K562 (cell line): ENCODE results near the gene EFNA1. TPM values are rescaled to one million over a fixed set of nuclear protein-coding genes. Genes with fewer than 3 reads are reported as not detected.
A peak's percentile ranks its signal among the peaks of the same experiment; 100 is the strongest.

Experiments used
- ATAC-seq: fragments of 200-7000 bp; cut with Tn5 transposase; 3 replicates; pipeline ENCODE4 v1.9.1; 2020; ENCODE audit warnings: moderate library complexity
- BruUV-seq: library from RNA; stranded (reverse); fragments of 400-500 nt; replicated peaks from 2 replicates; lab custom pipeline; 2021; lab: Mats Ljungman, UMichigan
- CTCF ChIA-PET: fragments of 300-600 bp; formaldehyde crosslinking; extraction: SDS; loops from one replicate; lab custom pipeline; 2021; ENCODE audit warnings: low intra/inter-chr PET ratio; lab: Yijun Ruan, JAX
- POLR2A ChIA-PET: fragments of 300-600, 350-650 bp; sonication (Branson Sonifier 250); formaldehyde crosslinking; extraction: SDS; loops from one replicate; lab custom pipeline; 2021; ENCODE audit warnings: antibody characterized with exemption, inconsistent platforms; lab: Yijun Ruan, JAX
- DNase-seq, 4 experiments: peaks; one replicate each; pipeline versions ENCODE4 v3.0.0 to v3.0.0-alpha.2; 2011 to 2018; ENCODE audit warnings: low spot score in 3 of 4, mixed read lengths in 3 of 4; ENCODE audit errors: extremely low read depth in 1 of 4
- FAIRE-seq: peaks from 2 replicates; lab custom pipeline; 2011; peaks lifted over from hg19 to GRCh38; lab: Jason Lieb, UNC
- H2AFZ ChIP-seq: 2 replicates; pipeline ENCODE4 v1.6.0; 2011; ENCODE audit warnings: low read depth, low read length, control low read depth, inconsistent platforms
- H3K27ac ChIP-seq: fragments of 200-600 bp; 3 replicates; pipeline ENCODE4 v1.8.0; 2011; ENCODE audit warnings: low read depth, mild to moderate bottlenecking, control low read depth, inconsistent platforms, low read length, moderate library complexity, mixed read lengths; ENCODE audit errors: extremely low read depth
- H3K27me3 ChIP-seq, 2 experiments: fragments of 300-600 bp in 1 of 2; 2 replicates in 1 of 2; 3 replicates in 1 of 2; pipeline versions ENCODE4 v1.6.0 to v1.8.0; 2011; ENCODE audit warnings: inconsistent platforms in 2 of 2, low read length in 2 of 2, mild to moderate bottlenecking in 1 of 2, mixed read lengths in 1 of 2, moderate library complexity in 1 of 2; ENCODE audit not compliant: control insufficient read depth in 2 of 2, insufficient read depth in 2 of 2
- H3K36me3 ChIP-seq: fragments of 300-600 bp; 3 replicates; pipeline ENCODE4 v1.8.0; 2011; ENCODE audit warnings: mild to moderate bottlenecking, low read length, inconsistent platforms; ENCODE audit not compliant: control insufficient read depth, insufficient read depth
- H3K4me1 ChIP-seq, 2 experiments: fragments of 200-600 bp in 1 of 2; replicated peaks in 1 of 2; 2 replicates in 1 of 2; 3 replicates in 1 of 2; pipeline versions ENCODE4 v1.5.1 to v1.8.0; 2011; ENCODE audit warnings: inconsistent platforms in 2 of 2, low read length in 2 of 2, mild to moderate bottlenecking in 1 of 2, mixed read lengths in 1 of 2, moderate library complexity in 1 of 2; ENCODE audit not compliant: control insufficient read depth in 2 of 2, insufficient read depth in 2 of 2
- H3K4me2 ChIP-seq: 2 replicates; pipeline ENCODE4 v1.6.1; 2011; ENCODE audit warnings: low read length, control low read depth, inconsistent platforms, mixed read lengths; ENCODE audit not compliant: insufficient read depth
- H3K4me3 ChIP-seq: fragments of 200-600 bp; sonication (generic), shearing (Covaris generic); 2 replicates; pipeline ENCODE4 v1.5.1; 2016; ENCODE audit warnings: control low read depth, inconsistent platforms
- H3K79me2 ChIP-seq: fragments of 200-600 bp; 3 replicates; pipeline ENCODE4 v1.8.0; 2011; ENCODE audit warnings: low read length, inconsistent platforms; ENCODE audit not compliant: control insufficient read depth, insufficient read depth
- H3K9ac ChIP-seq, 2 experiments: 2 replicates each; pipeline versions ENCODE4 v1.6.0 to v1.6.1; 2011; ENCODE audit warnings: low read depth in 2 of 2, low read length in 2 of 2, control low read depth in 1 of 2, inconsistent platforms in 1 of 2, mild to moderate bottlenecking in 1 of 2, mixed read lengths in 1 of 2; ENCODE audit not compliant: insufficient read depth in 1 of 2
- H3K9me1 ChIP-seq: one replicate; pipeline ENCODE4 v1.6.0; 2011; ENCODE audit warnings: inconsistent platforms, mild to moderate bottlenecking, low read length, moderate library complexity; ENCODE audit not compliant: control insufficient read depth, insufficient read depth
- H3K9me3 ChIP-seq: replicated peaks from 2 replicates; pipeline ENCODE4 v1.5.1; 2011; ENCODE audit warnings: low read depth, low read length, inconsistent platforms; ENCODE audit not compliant: control insufficient read depth, insufficient read depth
- H4K20me1 ChIP-seq: replicated peaks from 2 replicates; pipeline ENCODE4 v1.6.1; 2011; ENCODE audit warnings: low read length, inconsistent platforms, mixed read lengths; ENCODE audit not compliant: control insufficient read depth, insufficient read depth
- ARNT ChIP-seq, 2 experiments: fragments of 450-650 bp; IDR thresholded peaks; 2 replicates each; pipeline ENCODE4 v1.6.1; 2016; ENCODE audit warnings: mild to moderate bottlenecking in 1 of 2
- CBFA2T2 ChIP-seq: fragments of 450-650 bp; conservative IDR thresholded peaks from 2 replicates; pipeline ENCODE4 v1.6.1; 2017; ENCODE audit warnings: mild to moderate bottlenecking
- CEBPB ChIP-seq: fragments of 450-650 bp; IDR thresholded peaks from 2 replicates; pipeline ENCODE4 v1.6.1; 2016; ENCODE audit warnings: missing genetic modification characterization, missing compliant biosample characterization
- ETV6 ChIP-seq, 3 experiments: fragments of 150-350 bp in 1 of 3; sonication (generic) in 1 of 3; formaldehyde crosslinking in 1 of 3; IDR thresholded peaks; 2 replicates each; pipeline versions ENCODE4 v1.6.1 to v1.8.0; 2014 to 2022; ENCODE audit warnings: borderline replicate concordance in 2 of 3, low read depth in 2 of 3, antibody characterized with exemption in 1 of 3, low read length in 1 of 3, mild to moderate bottlenecking in 1 of 3, missing genetic modification reagents in 1 of 3
- GATAD2A ChIP-seq: fragments of 450-650 bp; IDR thresholded peaks from 2 replicates; pipeline ENCODE4 v1.6.1; 2017
- POLR2G ChIP-seq: fragments of 200-400 bp; formaldehyde crosslinking; IDR thresholded peaks from 2 replicates; pipeline ENCODE4 v1.6.1; 2017; ENCODE audit warnings: low read depth, mild to moderate bottlenecking, antibody characterized with exemption, low read length, moderate library complexity
- SMARCC2 ChIP-seq: fragments of 450-650 bp; IDR thresholded peaks from 2 replicates; pipeline ENCODE4 v1.6.1; 2017; ENCODE audit warnings: antibody characterized with exemption, moderate library complexity, mild to moderate bottlenecking, low read depth
- TRIM28 ChIP-seq: fragments of 450-650 bp; IDR thresholded peaks from 2 replicates; pipeline ENCODE4 v1.6.1; 2017
- ZBTB17 ChIP-seq: fragments of 450-650 bp; formaldehyde crosslinking; IDR thresholded peaks from 2 replicates; pipeline ENCODE4 v1.4.0; 2020; ENCODE audit warnings: mild to moderate bottlenecking
- ZNF12 ChIP-seq: sonication (generic); formaldehyde crosslinking; IDR thresholded peaks from 2 replicates; pipeline ENCODE4 v1.4.0; 2020; ENCODE audit warnings: mild to moderate bottlenecking, missing genetic modification reagents
- ZNF146 ChIP-seq: IDR thresholded peaks from one replicate; pipeline ENCODE4 v1.6.1; 2018; ENCODE audit warnings: missing compliant biosample characterization; ENCODE audit not compliant: unreplicated experiment
- WGBS: fragments of 100-300 bp; shearing (Covaris generic); methylation state at CpG from one replicate; pipeline ENCODE4 v1.1.6; 2016; ENCODE audit warnings: low coverage, mixed read lengths; ENCODE audit not compliant: insufficient coverage; ENCODE audit errors: missing lambda C conversion rate; 5-methylcytosine and 5-hydroxymethylcytosine counted together
- in situ Hi-C: fragments of 300-500 bp; cut with MboI; formaldehyde crosslinking; loops from 4 replicates; pipeline ENCODE4 v1.15.0; 2018; ENCODE audit warnings: inconsistent platforms, mixed read lengths
- intact Hi-C: fragments of 100-400 bp; cut with micrococcal nuclease; formaldehyde crosslinking; loops from 2 replicates; pipeline ENCODE4 v1.14.2; 2022
- polyA plus RNA-seq, 8 experiments: library from polyadenylated mRNA; depleted of rRNA in 4 of 8; stranded (reverse) in 5 of 8; unstranded in 3 of 8; fragments of >200 nt; fragmentation: Nextera tagmentation in 2 of 8; fragmentation: Illumina TruSeq in 1 of 8; extraction: Ambion mirVana in 2 of 8; extraction: Trizol in 1 of 8; gene quantifications; 2 replicates each; pipeline versions ENCODE4 v1.2.1 to v1.2.3, GENCODE V29; 2011 to 2014; ENCODE audit warnings: inconsistent platforms in 1 of 8, missing spikeins in 1 of 8
- total RNA-seq, 7 experiments: library from RNA; depleted of rRNA in 6 of 7; stranded (reverse); fragments of >200 nt in 6 of 7; fragmentation: Illumina TruSeq in 2 of 7; extraction: Trizol in 2 of 7; gene quantifications; 2 replicates each; pipeline versions ENCODE4 v1.2.1 to v1.2.3, GENCODE V29; 2011 to 2021; ENCODE audit warnings: low replicate concordance in 1 of 7
- TF ChIP-seq, protein P1 (sequence below): conservative IDR thresholded peaks from 2 replicates; pipeline ENCODE4 v1.6.1; 2011; ENCODE audit warnings: low read depth, mild to moderate bottlenecking, low read length; ENCODE audit not compliant: control insufficient read depth
- TF ChIP-seq, protein P2 (sequence below): fragments of 250-450 bp; sonication (Bioruptor Pico); IDR thresholded peaks from 2 replicates; pipeline ENCODE4 v1.5.1; 2021; ENCODE audit warnings: mild to moderate bottlenecking

EFNA1 gene
- total and polyA plus RNA-seq, 9 of the 15 experiments (the other 6 are each of a cell fraction or from before 2014, with no cell fraction given) = 2.1 to 9.3 (median 3.0) TPM

- H3K27ac ChIP-seq = no peak overlapping the region
- POLR2A ChIA-PET = interaction anchor here (0.6 to 1.0 kb wide), 3 partner anchors 36 to 88 kb away, joined by 3 to 5 read pairs (median 5); no protein-coding TSS in a partner anchor
- no TSS peak for BruUV-seq
- DNase-seq (no peak), ATAC-seq (no peak), FAIRE-seq (no peak)
- H3K4me3 ChIP-seq = no peak overlapping the region
- CTCF ChIA-PET = interaction anchor here (2.8 to 4.4 kb wide), 2 partner anchors 71 to 75 kb away, joined by 59 read pairs; no protein-coding TSS in a partner anchor
- H4K20me1 ChIP-seq = no peaks in the 10 kb centered on the region
- no peaks in the 10 kb centered on the region for H3K9me1 ChIP-seq
- H3K27me3 ChIP-seq = no peaks in the 10 kb centered on the region
- intact Hi-C loops (loop anchor here (5.0 kb wide), 1 partner anchor 54 kb away; no protein-coding TSS in a partner anchor), in situ Hi-C loops (loop anchor here (5.0 kb wide), 1 partner anchor 74 kb away; no protein-coding TSS in a partner anchor)
- peaks cover 4 to 11% of the 10 kb centered on the region in 2 experiments; a peak in 4 of 5 replicates for H3K4me1 ChIP-seq
- no peak overlapping the region for H3K4me2 ChIP-seq
- H2AFZ ChIP-seq = no peak overlapping the region
- H3K79me2 ChIP-seq = no peaks in the 10 kb centered on the region
- WGBS = 58% methylated on average over 8 of the region's 8 CpGs
- no peak for TF ChIP-seq POLR2G
- no peak for TF ChIP-seq ZNF146 (CRISPR knock-in tag)
- no peak for TF ChIP-seq ZBTB17 (CRISPR knock-in tag)
- TF ChIP-seq TRIM28 = no peak
- no peak for TF ChIP-seq SMARCC2
- TF ChIP-seq ETV6 (IDR thresholded peaks at IDR 0.05; ENCODE audit: borderline replicate concordance in 1 of 2, low read depth in 2 of 2, low read length in 1 of 2) = no peak
- no peak for TF ChIP-seq ETV6 (CRISPR knock-in tag; IDR thresholded peaks at IDR 0.05; ENCODE audit: borderline replicate concordance)
- no peak for TF ChIP-seq ARNT (IDR thresholded peaks at IDR 0.05)
- TF ChIP-seq, protein P1, sequence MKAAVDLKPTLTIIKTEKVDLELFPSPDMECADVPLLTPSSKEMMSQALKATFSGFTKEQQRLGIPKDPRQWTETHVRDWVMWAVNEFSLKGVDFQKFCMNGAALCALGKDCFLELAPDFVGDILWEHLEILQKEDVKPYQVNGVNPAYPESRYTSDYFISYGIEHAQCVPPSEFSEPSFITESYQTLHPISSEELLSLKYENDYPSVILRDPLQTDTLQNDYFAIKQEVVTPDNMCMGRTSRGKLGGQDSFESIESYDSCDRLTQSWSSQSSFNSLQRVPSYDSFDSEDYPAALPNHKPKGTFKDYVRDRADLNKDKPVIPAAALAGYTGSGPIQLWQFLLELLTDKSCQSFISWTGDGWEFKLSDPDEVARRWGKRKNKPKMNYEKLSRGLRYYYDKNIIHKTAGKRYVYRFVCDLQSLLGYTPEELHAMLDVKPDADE = no peak
- no peak for TF ChIP-seq CEBPB
- TF ChIP-seq ZNF12 (CRISPR knock-in tag) = no peak
- TF ChIP-seq CBFA2T2 = no peak
- TF ChIP-seq, protein P2, sequence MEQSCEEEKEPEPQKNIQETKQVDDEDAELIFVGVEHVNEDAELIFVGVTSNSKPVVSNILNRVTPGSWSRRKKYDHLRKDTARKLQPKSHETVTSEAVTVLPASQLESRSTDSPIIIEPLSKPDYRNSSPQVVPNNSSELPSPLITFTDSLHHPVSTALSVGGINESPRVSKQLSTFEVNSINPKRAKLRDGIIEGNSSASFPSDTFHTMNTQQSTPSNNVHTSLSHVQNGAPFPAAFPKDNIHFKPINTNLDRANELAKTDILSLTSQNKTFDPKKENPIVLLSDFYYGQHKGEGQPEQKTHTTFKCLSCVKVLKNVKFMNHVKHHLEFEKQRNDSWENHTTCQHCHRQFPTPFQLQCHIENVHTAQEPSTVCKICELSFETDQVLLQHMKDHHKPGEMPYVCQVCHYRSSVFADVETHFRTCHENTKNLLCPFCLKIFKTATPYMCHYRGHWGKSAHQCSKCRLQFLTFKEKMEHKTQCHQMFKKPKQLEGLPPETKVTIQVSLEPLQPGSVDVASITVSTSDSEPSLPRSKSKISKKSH (CRISPR knock-in tag) = no peak
- TF ChIP-seq GATAD2A = no peak
- no peaks in the 10 kb centered on the region for H3K9me3 ChIP-seq
- peaks cover 23% of the 10 kb centered on the region for H3K36me3 ChIP-seq
- H3K9ac ChIP-seq = peak overlapping the region in 1 of 2 experiments; percentile 65; a peak in 1 of 4 replicates
Observed at GRCh38 chr1:155166051-155166470, 38.4 kb downstream of the EFNA1 start.
